NT2/D1 (cell line): Measurements from ENCODE around the gene LRRC57.

ENCODE experiments used
- DNase-seq: peaks from one replicate; pipeline ENCODE4 v3.0.0-alpha.2; 2011; ENCODE audit warnings: low read depth, low spot score
- H3K27me3 ChIP-seq: 2 replicates; pipeline ENCODE4 v1.6.0; 2011; ENCODE audit warnings: mild to moderate bottlenecking; ENCODE audit not compliant: insufficient read length, insufficient read depth
- H3K36me3 ChIP-seq: 2 replicates; pipeline ENCODE4 v1.6.1; 2011; ENCODE audit warnings: mild to moderate bottlenecking, low read length, mixed read lengths; ENCODE audit not compliant: insufficient read depth, insufficient read length
- H3K4me1 ChIP-seq: 2 replicates; pipeline ENCODE4 v1.5.1; 2011; ENCODE audit not compliant: insufficient read depth, insufficient read length
- H3K4me3 ChIP-seq: 2 replicates; pipeline ENCODE4 v1.5.1; 2011; ENCODE audit warnings: low read depth; ENCODE audit not compliant: insufficient read length
- H3K9ac ChIP-seq: 2 replicates; pipeline ENCODE4 v1.6.0; 2011; ENCODE audit warnings: low read depth; ENCODE audit not compliant: insufficient read length
- H3K9me3 ChIP-seq: 2 replicates; pipeline ENCODE4 v1.5.1; 2011; ENCODE audit warnings: mild to moderate bottlenecking, low read length; ENCODE audit not compliant: insufficient read depth
- SUZ12 ChIP-seq: IDR thresholded peaks from 2 replicates; pipeline ENCODE4 v1.6.1; 2011; ENCODE audit not compliant: insufficient read length, insufficient read depth; ENCODE audit errors: extremely low read depth
- YY1 ChIP-seq: IDR thresholded peaks from 2 replicates; pipeline ENCODE4 v1.6.1; 2011; ENCODE audit not compliant: insufficient read length, insufficient read depth
- ZNF274 ChIP-seq: IDR thresholded peaks from 2 replicates; pipeline ENCODE4 v1.6.1; 2011; ENCODE audit warnings: mild to moderate bottlenecking, low read depth, low read length

Gene LRRC57

GRCh38 chr15:42584031-42584765, 35.6 kb upstream of the LRRC57 start:
- Histone ChIP-seq H3K27me3 (peaks cover 16% of the 10 kb centered on the region), H3K4me3 (no peak overlapping the region), H3K4me1 (peaks cover 2% of the 10 kb centered on the region), H3K36me3 (peaks cover 12% of the 10 kb centered on the region), H3K9ac (no peak overlapping the region), H3K9me3 (no peaks in the 10 kb centered on the region)
- DNase-seq = no peak
- no peak for TF ChIP-seq SUZ12
- no peak for TF ChIP-seq YY1
- TF ChIP-seq ZNF274 = no peak

- peaks cover 18% of the 10 kb centered on the region for H3K27me3 ChIP-seq
- H3K36me3 ChIP-seq = peaks cover 12% of the 10 kb centered on the region
- H3K4me3 ChIP-seq = no peak overlapping the region
- H3K9me3 ChIP-seq = no peaks in the 10 kb centered on the region
- TF ChIP-seq YY1 (no peak), ZNF274 (no peak), SUZ12 (no peak)
- no peak overlapping the region for H3K9ac ChIP-seq
- H3K4me1 ChIP-seq = peaks cover 2% of the 10 kb centered on the region
- DNase-seq = no peak
These were observed 34.2 kb upstream of the LRRC57 start for GRCh38 chr15:42582569-42583375.

GRCh38 chr15:42581272-42581730, 32.7 kb upstream of the LRRC57 start:
- DNase-seq = peak; percentile 62
- peaks cover 10% of the 10 kb centered on the region for H3K36me3 ChIP-seq
- no peak for TF ChIP-seq SUZ12
- TF ChIP-seq ZNF274 = no peak
- no peak for TF ChIP-seq YY1
- H3K4me1 ChIP-seq = peaks cover 2% of the 10 kb centered on the region
- H3K27me3 ChIP-seq = peaks cover 25% of the 10 kb centered on the region
- peak overlapping the region; percentile 56 for H3K9ac ChIP-seq
- no peaks in the 10 kb centered on the region for H3K9me3 ChIP-seq
- peak overlapping the region; percentile 18 for H3K4me3 ChIP-seq

GRCh38 chr15:42578984-42579537, 30.5 kb upstream of the LRRC57 start:
- H3K27me3 ChIP-seq = peaks cover 31% of the 10 kb centered on the region
- no peak for TF ChIP-seq SUZ12
- no peak for TF ChIP-seq YY1
- no peak for TF ChIP-seq ZNF274
- DNase-seq = no peak
- H3K4me3 ChIP-seq = no peak overlapping the region
- H3K9ac ChIP-seq = no peak overlapping the region
- H3K4me1 ChIP-seq = no peaks in the 10 kb centered on the region
- no peaks in the 10 kb centered on the region for H3K36me3 ChIP-seq
- H3K9me3 ChIP-seq = no peaks in the 10 kb centered on the region

GRCh38 chr15:42577514-42578031, 29.0 kb upstream of the LRRC57 start:
- no peaks in the 10 kb centered on the region for H3K4me1 ChIP-seq
- no peaks in the 10 kb centered on the region for H3K9me3 ChIP-seq
- H3K27me3 ChIP-seq = peaks cover 27% of the 10 kb centered on the region
- no peak for DNase-seq
- no peaks in the 10 kb centered on the region for H3K36me3 ChIP-seq
- TF ChIP-seq ZNF274 = no peak
- no peak for TF ChIP-seq YY1
- no peak for TF ChIP-seq SUZ12
- no peak overlapping the region for H3K9ac ChIP-seq
- no peak overlapping the region for H3K4me3 ChIP-seq

- no peak for DNase-seq
- Histone ChIP-seq H3K4me3 (no peak overlapping the region), H3K9me3 (no peaks in the 10 kb centered on the region), H3K27me3 (peaks cover 24% of the 10 kb centered on the region), H3K9ac (no peak overlapping the region), H3K36me3 (no peaks in the 10 kb centered on the region), H3K4me1 (no peaks in the 10 kb centered on the region)
- TF ChIP-seq YY1 = no peak
- TF ChIP-seq SUZ12 = no peak
- no peak for TF ChIP-seq ZNF274
These were observed 28.2 kb upstream of the LRRC57 start for GRCh38 chr15:42576776-42577175.

GRCh38 chr15:42576040-42576594, 27.5 kb upstream of the LRRC57 start:
- Histone ChIP-seq H3K9me3 (no peaks in the 10 kb centered on the region), H3K27me3 (peaks cover 22% of the 10 kb centered on the region), H3K4me1 (no peaks in the 10 kb centered on the region), H3K4me3 (peak overlapping the region; percentile 78), H3K36me3 (no peaks in the 10 kb centered on the region), H3K9ac (peak overlapping the region; percentile 72)
- TF ChIP-seq SUZ12 = no peak
- TF ChIP-seq YY1 = no peak
- TF ChIP-seq ZNF274 = no peak
- DNase-seq = no peak
